SU-DHL-6 (cell line): Measurements from ENCODE around the gene EGR4.

Experiments used
- CTCF ChIP-seq: fragments of 200-600 bp; sonication (generic); IDR thresholded peaks from one replicate; pipeline ENCODE4 v1.5.1; 2017; ENCODE audit warnings: antibody characterized with exemption, mild to moderate bottlenecking, low read length, moderate library complexity; ENCODE audit not compliant: insufficient read depth, poor library complexity, severe bottlenecking
- EZH2phosphoT487 ChIP-seq: fragments of 200-600 bp; sonication (generic), shearing (Covaris generic); conservative IDR thresholded peaks from 2 replicates; pipeline ENCODE4 v1.6.1; 2018; ENCODE audit warnings: mild to moderate bottlenecking, antibody characterized with exemption, low read length, moderate library complexity, mixed read lengths

- TF ChIP-seq CTCF (no peak), EZH2phosphoT487 (no peak)
These were observed 891 bp upstream of the EGR4 start for GRCh38 chr2:73294239-73294638.
